Measurements from ENCODE around the gene LRP10. TPM values are rescaled to one million over a fixed set of nuclear protein-coding genes. Genes with fewer than 3 reads are reported as not detected.
A peak's percentile ranks its signal among the peaks of the same experiment; 100 is the strongest.

The LRP10 gene
- total RNA-seq, 1 experiment from 2014 or later: 42.7 TPM

DNA sequence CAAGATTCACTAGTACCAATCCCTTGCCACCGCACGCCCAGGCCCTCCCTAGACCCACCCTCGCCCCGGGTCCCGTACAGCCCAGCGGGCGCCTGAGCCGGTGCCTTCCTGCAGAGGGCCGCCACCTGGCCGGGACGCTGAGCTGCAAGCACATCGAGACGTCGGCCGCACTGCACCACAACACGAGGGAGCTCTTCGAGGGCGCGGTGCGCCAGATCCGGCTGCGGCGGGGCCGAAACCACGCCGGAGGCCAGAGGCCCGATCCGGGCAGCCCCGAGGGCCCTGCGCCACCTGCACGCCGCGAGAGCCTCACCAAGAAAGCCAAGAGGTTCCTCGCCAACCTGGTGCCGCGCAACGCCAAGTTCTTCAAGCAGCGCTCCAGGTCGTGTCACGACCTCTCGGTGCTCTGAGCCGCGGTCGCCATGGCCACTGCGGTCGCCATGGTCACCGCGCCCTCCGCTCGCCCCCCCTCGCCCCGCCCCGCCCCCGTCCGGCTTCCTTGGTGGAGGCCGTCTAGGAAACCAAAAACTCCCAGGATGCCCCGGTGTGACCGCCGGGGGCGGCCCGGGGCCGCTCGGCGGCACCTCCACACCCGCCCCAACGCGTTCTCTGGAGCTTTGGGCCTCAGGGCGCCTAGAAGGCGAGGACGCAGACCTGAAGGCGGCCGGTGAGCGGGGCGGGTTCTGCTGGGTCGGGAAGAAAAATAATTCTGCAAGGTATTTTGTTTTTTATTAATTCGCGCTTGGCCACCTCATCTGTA is 15.1 kb downstream of the LRP10 start (continued):
- TF ChIP-seq REST (IDR thresholded peaks at IDR 0.05; ENCODE audit: low read depth) (no peak), ZNF274 (IDR thresholded peaks at IDR 0.05; ENCODE audit: low read depth, low read length) (no peak), SIN3A (IDR thresholded peaks at IDR 0.05; ENCODE audit: low read depth) (0 out of 2 replicates have a peak, but pooled peaks have one; percentile 38), ZFX (IDR thresholded peaks at IDR 0.05) (peak; percentile 77), POLR2AphosphoS5 (IDR thresholded peaks at IDR 0.05; ENCODE audit: low read depth, low read length) (peak; percentile 78), YY1 (IDR thresholded peaks at IDR 0.05; ENCODE audit: extremely low read depth, insufficient replicate concordance, low read depth, low read length) (no peak), MAX (IDR thresholded peaks at IDR 0.05) (peak; percentile 95), EGR1 (IDR thresholded peaks at IDR 0.05; ENCODE audit: low read depth) (peak; percentile 73), FOSL1 (IDR thresholded peaks at IDR 0.05; ENCODE audit: low read depth) (no peak)
- TF ChIP-seq, protein P1, sequence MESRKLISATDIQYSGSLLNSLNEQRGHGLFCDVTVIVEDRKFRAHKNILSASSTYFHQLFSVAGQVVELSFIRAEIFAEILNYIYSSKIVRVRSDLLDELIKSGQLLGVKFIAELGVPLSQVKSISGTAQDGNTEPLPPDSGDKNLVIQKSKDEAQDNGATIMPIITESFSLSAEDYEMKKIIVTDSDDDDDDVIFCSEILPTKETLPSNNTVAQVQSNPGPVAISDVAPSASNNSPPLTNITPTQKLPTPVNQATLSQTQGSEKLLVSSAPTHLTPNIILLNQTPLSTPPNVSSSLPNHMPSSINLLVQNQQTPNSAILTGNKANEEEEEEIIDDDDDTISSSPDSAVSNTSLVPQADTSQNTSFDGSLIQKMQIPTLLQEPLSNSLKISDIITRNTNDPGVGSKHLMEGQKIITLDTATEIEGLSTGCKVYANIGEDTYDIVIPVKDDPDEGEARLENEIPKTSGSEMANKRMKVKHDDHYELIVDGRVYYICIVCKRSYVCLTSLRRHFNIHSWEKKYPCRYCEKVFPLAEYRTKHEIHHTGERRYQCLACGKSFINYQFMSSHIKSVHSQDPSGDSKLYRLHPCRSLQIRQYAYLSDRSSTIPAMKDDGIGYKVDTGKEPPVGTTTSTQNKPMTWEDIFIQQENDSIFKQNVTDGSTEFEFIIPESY (IDR thresholded peaks at IDR 0.05; ENCODE audit: extremely low read depth, insufficient replicate concordance, low read length): no peak
